ENCODE measurements around the gene GSTM3.
"Not testable (repeated sequence)": the region's sequence is repeated elsewhere in the genome, so short reads cannot be mapped to it uniquely, and the experiment has no call there.

The GSTM3 gene

GRCh38 chr1:109687641-109688499 lies 53.0 kb downstream of the GSTM3 start, which contains the start of gene GSTM1:
TSS of gene GSTM1 (plus strand) at chr1:109687817. CDS start at chr1:109687874, 57 bp downstream.
- no peak within 1 kb of the TSS for H3K4me3 ChIP-seq (ENCODE audit: low read depth, low read length)
- TF ChIP-seq CTCF (IDR thresholded peaks at IDR 0.05; ENCODE audit: control insufficient read depth, extremely low read depth, insufficient read depth) = no peak
- no peak for DNase-seq (ENCODE audit: low read depth)

GRCh38 chr1:109687109-109687508 lies 53.7 kb downstream of the GSTM3 start:
- H3K4me3 ChIP-seq (ENCODE audit: low read depth, low read length); DNase-seq (ENCODE audit: low read depth): not testable (repeated sequence)

GRCh38 chr1:109685890-109686289 lies 54.9 kb downstream of the GSTM3 start:
- not testable (repeated sequence) for DNase-seq (ENCODE audit: low read depth); H3K4me3 ChIP-seq (ENCODE audit: low read depth, low read length)

DNA sequence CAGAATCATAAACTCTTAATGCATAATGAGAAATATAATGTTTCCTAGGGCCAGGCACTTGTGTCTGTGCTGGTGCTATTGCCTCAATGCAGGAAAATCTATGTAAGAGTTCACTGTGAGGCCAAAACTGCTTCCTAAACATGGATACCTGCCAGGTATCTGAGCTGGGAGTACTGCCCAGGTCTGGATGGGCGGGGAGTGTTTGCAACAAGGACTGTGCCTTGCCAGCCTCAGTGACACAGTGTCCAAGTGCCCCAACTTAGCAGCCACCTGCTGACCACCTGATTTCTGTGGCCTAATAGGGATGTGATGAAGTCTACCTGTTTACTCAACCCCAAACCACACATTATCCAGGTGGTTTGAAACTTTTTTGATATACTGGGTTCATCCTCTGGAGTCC lies 55.4 kb downstream of the GSTM3 start:
- not testable (repeated sequence) for H3K4me3 ChIP-seq (ENCODE audit: low read depth, low read length)
- peak; percentile 31 for DNase-seq (ENCODE audit: low read depth)

GRCh38 chr1:109684777-109685176 lies 56.1 kb downstream of the GSTM3 start:
- H3K4me3 ChIP-seq (ENCODE audit: low read depth, low read length); DNase-seq (ENCODE audit: low read depth): not testable (repeated sequence)
